ENCODE data around the gene PCGF6. TPM values are rescaled to one million over a fixed set of nuclear protein-coding genes. Genes with fewer than 3 reads are reported as not detected.

PCGF6 gene
- 10.5 to 10.7 TPM (median 10.6 TPM) in 3 replicates for total RNA-seq

GRCh38 chr10:103350517-103351260 is at the start of gene PCGF6:
Gene PCGF6 (minus strand): TSS chr10:103351140. CDS start chr10:103351066, 74 bp downstream.
- Mint-ChIP-seq H3K4me3 (peak within 1 kb of the TSS; percentile 89), H3K4me1 (peaks cover 4% of the 10 kb centered on the region), H3K27ac (peak within 1 kb of the TSS; percentile 94), H3K9me3 (no peaks in the 10 kb centered on the region), H3K27me3 (ENCODE audit: low read depth) (no peaks in the 10 kb centered on the region), H3K36me3 (no peaks in the 10 kb centered on the region)
- peak; percentile 84 to 90 for DNase-seq (ENCODE audit: low spot score in 2 of 2, unreplicated experiment in 2 of 2)
- TF ChIP-seq CTCF (IDR thresholded peaks at IDR 0.05; ENCODE audit: unreplicated experiment), result no peak

- no peaks in the 10 kb centered on the region for H3K9me3 Mint-ChIP-seq
- peak overlapping the region; percentile 96 for H3K4me3 Mint-ChIP-seq
- DNase-seq (ENCODE audit: low spot score in 2 of 2, unreplicated experiment in 2 of 2), result no peak
- peak overlapping the region; percentile 96 for H3K27ac Mint-ChIP-seq
- H3K36me3 Mint-ChIP-seq, result peaks cover 14% of the 10 kb centered on the region
- H3K4me1 Mint-ChIP-seq, result peaks cover 41% of the 10 kb centered on the region
- H3K27me3 Mint-ChIP-seq (ENCODE audit: low read depth), result no peaks in the 10 kb centered on the region
- no peak for TF ChIP-seq CTCF (IDR thresholded peaks at IDR 0.05; ENCODE audit: unreplicated experiment)
Measured at GRCh38 chr10:103397191-103397825, 46.4 kb upstream of the PCGF6 start.

GRCh38 chr10:103396789-103397087 is 45.8 kb upstream of the PCGF6 start:
- peaks cover 14% of the 10 kb centered on the region for H3K36me3 Mint-ChIP-seq
- TF ChIP-seq CTCF (IDR thresholded peaks at IDR 0.05; ENCODE audit: unreplicated experiment), result no peak
- H3K4me1 Mint-ChIP-seq, result peaks cover 41% of the 10 kb centered on the region
- H3K4me3 Mint-ChIP-seq, result peak overlapping the region; percentile 96
- H3K27ac Mint-ChIP-seq, result peak overlapping the region; percentile 96
- no peaks in the 10 kb centered on the region for H3K27me3 Mint-ChIP-seq (ENCODE audit: low read depth)
- no peak for DNase-seq (ENCODE audit: low spot score in 2 of 2, unreplicated experiment in 2 of 2)
- H3K9me3 Mint-ChIP-seq, result no peaks in the 10 kb centered on the region

- DNase-seq (ENCODE audit: low spot score in 2 of 2, unreplicated experiment in 2 of 2), result peak; percentile 89 to 91
- Mint-ChIP-seq H3K36me3 (peaks cover 14% of the 10 kb centered on the region), H3K27ac (peak within 1 kb of the TSS; percentile 96), H3K27me3 (ENCODE audit: low read depth) (no peaks in the 10 kb centered on the region), H3K4me1 (peaks cover 41% of the 10 kb centered on the region), H3K9me3 (no peaks in the 10 kb centered on the region), H3K4me3 (peak within 1 kb of the TSS; percentile 96)
- TF ChIP-seq CTCF (IDR thresholded peaks at IDR 0.05; ENCODE audit: unreplicated experiment), result no peak
Measured at GRCh38 chr10:103396067-103396788, 45.3 kb upstream of the PCGF6 start, which contains the start of the genes ATP5MK and PDCD11. Gene ATP5MK (minus strand): TSS chr10:103396475. CDS start chr10:103392457, 4,018 bp downstream. Gene PDCD11 (plus strand): TSS chr10:103396626. CDS start chr10:103398427, 1,801 bp downstream.

GRCh38 chr10:103395754-103396066 is 44.8 kb upstream of the PCGF6 start:
- DNase-seq (ENCODE audit: low spot score in 2 of 2, unreplicated experiment in 2 of 2), result no peak
- Mint-ChIP-seq H3K4me3 (peak overlapping the region; percentile 96), H3K4me1 (peaks cover 41% of the 10 kb centered on the region), H3K9me3 (no peaks in the 10 kb centered on the region), H3K27me3 (ENCODE audit: low read depth) (no peaks in the 10 kb centered on the region), H3K36me3 (peaks cover 16% of the 10 kb centered on the region), H3K27ac (peak overlapping the region; percentile 96)
- TF ChIP-seq CTCF (IDR thresholded peaks at IDR 0.05; ENCODE audit: unreplicated experiment), result no peak

Data from mesothelial cell of epicardium (in vitro differentiated cells).